ENCODE data around the gene FUT9. TPM values are rescaled to one million over a fixed set of nuclear protein-coding genes. Genes with fewer than 3 reads are reported as not detected.

The FUT9 gene
- total RNA-seq, 1 experiment from 2014 or later, result not detected

DNA sequence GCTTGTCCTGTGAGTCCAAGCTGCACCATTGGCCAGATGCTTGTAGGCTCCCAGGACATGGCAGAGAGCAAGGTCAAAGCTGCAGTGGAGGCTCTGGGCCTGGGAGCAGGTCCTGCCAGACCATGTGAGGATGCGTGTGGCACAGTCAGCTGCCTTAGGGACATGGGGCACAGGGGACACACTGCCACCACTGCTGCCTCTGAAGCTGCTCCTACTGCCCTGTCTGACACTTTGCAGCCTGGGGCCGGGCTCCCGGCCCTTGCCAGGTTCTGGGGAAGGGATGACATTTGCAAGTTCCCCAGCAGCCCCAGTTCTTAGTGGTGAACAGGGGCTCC is 13.2 kb upstream of the FUT9 start:
- no peaks in the 10 kb centered on the region for H3K27me3 ChIP-seq (ENCODE audit: control insufficient read depth, insufficient read depth, low read length)
- no peak for ATAC-seq
- intact Hi-C loops (cut with micrococcal nuclease; ENCODE audit: unreplicated experiment) (no loop called here), in situ Hi-C loops (cut with HindIII; ENCODE audit: low pct_unique_long_range_greater_than_20kb, low sequenced_read_pairs) (no loop called here)
- TF ChIP-seq SIN3A (IDR thresholded peaks at IDR 0.05; ENCODE audit: borderline replicate concordance, insufficient read depth, low read depth, low read length), result no peak
- TF ChIP-seq, protein P1, sequence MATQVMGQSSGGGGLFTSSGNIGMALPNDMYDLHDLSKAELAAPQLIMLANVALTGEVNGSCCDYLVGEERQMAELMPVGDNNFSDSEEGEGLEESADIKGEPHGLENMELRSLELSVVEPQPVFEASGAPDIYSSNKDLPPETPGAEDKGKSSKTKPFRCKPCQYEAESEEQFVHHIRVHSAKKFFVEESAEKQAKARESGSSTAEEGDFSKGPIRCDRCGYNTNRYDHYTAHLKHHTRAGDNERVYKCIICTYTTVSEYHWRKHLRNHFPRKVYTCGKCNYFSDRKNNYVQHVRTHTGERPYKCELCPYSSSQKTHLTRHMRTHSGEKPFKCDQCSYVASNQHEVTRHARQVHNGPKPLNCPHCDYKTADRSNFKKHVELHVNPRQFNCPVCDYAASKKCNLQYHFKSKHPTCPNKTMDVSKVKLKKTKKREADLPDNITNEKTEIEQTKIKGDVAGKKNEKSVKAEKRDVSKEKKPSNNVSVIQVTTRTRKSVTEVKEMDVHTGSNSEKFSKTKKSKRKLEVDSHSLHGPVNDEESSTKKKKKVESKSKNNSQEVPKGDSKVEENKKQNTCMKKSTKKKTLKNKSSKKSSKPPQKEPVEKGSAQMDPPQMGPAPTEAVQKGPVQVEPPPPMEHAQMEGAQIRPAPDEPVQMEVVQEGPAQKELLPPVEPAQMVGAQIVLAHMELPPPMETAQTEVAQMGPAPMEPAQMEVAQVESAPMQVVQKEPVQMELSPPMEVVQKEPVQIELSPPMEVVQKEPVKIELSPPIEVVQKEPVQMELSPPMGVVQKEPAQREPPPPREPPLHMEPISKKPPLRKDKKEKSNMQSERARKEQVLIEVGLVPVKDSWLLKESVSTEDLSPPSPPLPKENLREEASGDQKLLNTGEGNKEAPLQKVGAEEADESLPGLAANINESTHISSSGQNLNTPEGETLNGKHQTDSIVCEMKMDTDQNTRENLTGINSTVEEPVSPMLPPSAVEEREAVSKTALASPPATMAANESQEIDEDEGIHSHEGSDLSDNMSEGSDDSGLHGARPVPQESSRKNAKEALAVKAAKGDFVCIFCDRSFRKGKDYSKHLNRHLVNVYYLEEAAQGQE (IDR thresholded peaks at IDR 0.05; ENCODE audit: insufficient read depth in 1 of 2, low read depth in 2 of 2, low read length in 1 of 2), result no peak
- no peak for TF ChIP-seq POLR2AphosphoS5 (IDR thresholded peaks at IDR 0.05; ENCODE audit: low read depth, low read length)
- no peak for TF ChIP-seq TCF7L2 (IDR thresholded peaks at IDR 0.05; ENCODE audit: low read depth, low read length)
- TF ChIP-seq, protein P2, sequence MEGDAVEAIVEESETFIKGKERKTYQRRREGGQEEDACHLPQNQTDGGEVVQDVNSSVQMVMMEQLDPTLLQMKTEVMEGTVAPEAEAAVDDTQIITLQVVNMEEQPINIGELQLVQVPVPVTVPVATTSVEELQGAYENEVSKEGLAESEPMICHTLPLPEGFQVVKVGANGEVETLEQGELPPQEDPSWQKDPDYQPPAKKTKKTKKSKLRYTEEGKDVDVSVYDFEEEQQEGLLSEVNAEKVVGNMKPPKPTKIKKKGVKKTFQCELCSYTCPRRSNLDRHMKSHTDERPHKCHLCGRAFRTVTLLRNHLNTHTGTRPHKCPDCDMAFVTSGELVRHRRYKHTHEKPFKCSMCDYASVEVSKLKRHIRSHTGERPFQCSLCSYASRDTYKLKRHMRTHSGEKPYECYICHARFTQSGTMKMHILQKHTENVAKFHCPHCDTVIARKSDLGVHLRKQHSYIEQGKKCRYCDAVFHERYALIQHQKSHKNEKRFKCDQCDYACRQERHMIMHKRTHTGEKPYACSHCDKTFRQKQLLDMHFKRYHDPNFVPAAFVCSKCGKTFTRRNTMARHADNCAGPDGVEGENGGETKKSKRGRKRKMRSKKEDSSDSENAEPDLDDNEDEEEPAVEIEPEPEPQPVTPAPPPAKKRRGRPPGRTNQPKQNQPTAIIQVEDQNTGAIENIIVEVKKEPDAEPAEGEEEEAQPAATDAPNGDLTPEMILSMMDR (IDR thresholded peaks at IDR 0.05), result no peak
- no peaks in the 10 kb centered on the region for H3K4me1 ChIP-seq (ENCODE audit: control insufficient read depth, insufficient read depth, low read length)
- DNase-seq (ENCODE audit: low read depth, low spot score), result no peak
- H3K4me3 ChIP-seq (ENCODE audit: low read depth in 2 of 2, low read length in 2 of 2), result no peak overlapping the region
- H3K27ac ChIP-seq (ENCODE audit: low read length), result no peak overlapping the region
- H3K9me3 ChIP-seq (ENCODE audit: control insufficient read depth, insufficient read depth, low read depth, low read length), result no peaks in the 10 kb centered on the region
- BruUV-seq (replicated peaks), result no TSS peak
- ChIA-PET CTCF (no interaction called here), POLR2A (no interaction called here)
- no peaks in the 10 kb centered on the region for H3K36me3 ChIP-seq (ENCODE audit: control insufficient read depth, insufficient read depth, low read length)

DNA sequence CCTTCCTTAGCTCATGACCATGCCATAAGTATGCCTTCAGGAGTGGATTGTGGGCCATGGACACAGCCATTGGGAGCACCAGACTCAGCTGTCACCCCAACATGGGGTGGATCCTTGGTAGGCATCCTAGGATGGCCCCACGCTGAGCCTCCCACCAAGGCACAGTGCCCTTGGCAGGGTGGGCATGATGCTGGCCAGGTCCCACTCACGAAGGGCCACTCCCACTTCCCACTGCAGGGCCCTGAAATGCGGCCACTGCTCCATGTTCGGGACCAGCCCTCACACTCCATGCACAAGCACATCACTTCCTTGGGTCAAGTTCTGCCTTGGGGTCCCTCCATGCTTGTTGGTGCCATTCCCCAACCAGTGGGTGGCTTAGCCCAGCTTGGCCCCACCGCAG is 12.9 kb upstream of the FUT9 start:
- POLR2A ChIA-PET, result no interaction called here
- Histone ChIP-seq H3K4me3 (ENCODE audit: low read depth in 2 of 2, low read length in 2 of 2) (no peak overlapping the region), H3K27ac (ENCODE audit: low read length) (no peak overlapping the region), H3K9me3 (ENCODE audit: control insufficient read depth, insufficient read depth, low read depth, low read length) (no peaks in the 10 kb centered on the region), H3K36me3 (ENCODE audit: control insufficient read depth, insufficient read depth, low read length) (no peaks in the 10 kb centered on the region), H3K27me3 (ENCODE audit: control insufficient read depth, insufficient read depth, low read length) (no peaks in the 10 kb centered on the region), H3K4me1 (ENCODE audit: control insufficient read depth, insufficient read depth, low read length) (no peaks in the 10 kb centered on the region)
- no peak for DNase-seq (ENCODE audit: low read depth, low spot score)
- CTCF ChIA-PET, result no interaction called here
- BruUV-seq (replicated peaks), result no TSS peak
- no peak for TF ChIP-seq TCF7L2 (IDR thresholded peaks at IDR 0.05; ENCODE audit: low read depth, low read length)
- TF ChIP-seq, protein P2 (IDR thresholded peaks at IDR 0.05), result no peak
- no peak for TF ChIP-seq POLR2AphosphoS5 (IDR thresholded peaks at IDR 0.05; ENCODE audit: low read depth, low read length)
- TF ChIP-seq SIN3A (IDR thresholded peaks at IDR 0.05; ENCODE audit: borderline replicate concordance, insufficient read depth, low read depth, low read length), result no peak
- TF ChIP-seq, protein P1 (IDR thresholded peaks at IDR 0.05; ENCODE audit: insufficient read depth in 1 of 2, low read depth in 2 of 2, low read length in 1 of 2), result no peak
- intact Hi-C loops (cut with micrococcal nuclease; ENCODE audit: unreplicated experiment), result no loop called here
- in situ Hi-C loops (cut with HindIII; ENCODE audit: low pct_unique_long_range_greater_than_20kb, low sequenced_read_pairs), result no loop called here
- ATAC-seq, result no peak

All from Panc1 (cell line).